HepG2 (cell line): Measurements from ENCODE around the gene ARFGEF3.

Experiments used
- MNT ChIP-seq: fragments of 450-650 bp; IDR thresholded peaks from 2 replicates; pipeline ENCODE4 v1.6.1; 2016
- PTBP1 ChIP-seq: fragments of 200-400 bp; formaldehyde crosslinking; IDR thresholded peaks from 2 replicates; pipeline ENCODE4 v1.6.1; 2018; ENCODE audit warnings: low read length, low read depth; ENCODE audit not compliant: poor library complexity, severe bottlenecking
- SP2 ChIP-seq: sonication (generic); formaldehyde crosslinking; IDR thresholded peaks from 2 replicates; pipeline ENCODE4 v1.5.1; 2020; ENCODE audit warnings: mild to moderate bottlenecking, missing genetic modification reagents
- ZNF251 ChIP-seq: sonication (generic); formaldehyde crosslinking; IDR thresholded peaks from 2 replicates; pipeline ENCODE4 v1.9.0; 2021; ENCODE audit warnings: mild to moderate bottlenecking, missing genetic modification reagents
- TF ChIP-seq, protein P1 (sequence below): sonication (generic); formaldehyde crosslinking; IDR thresholded peaks from 2 replicates; pipeline ENCODE4 v1.4.0; 2020; ENCODE audit warnings: missing genetic modification reagents, mild to moderate bottlenecking, borderline replicate concordance
- TF ChIP-seq, protein P2 (sequence below): IDR thresholded peaks from 2 replicates; pipeline ENCODE4 v1.6.1; 2016; ENCODE audit warnings: missing compliant biosample characterization, missing genetic modification reagents, borderline replicate concordance

DNA sequence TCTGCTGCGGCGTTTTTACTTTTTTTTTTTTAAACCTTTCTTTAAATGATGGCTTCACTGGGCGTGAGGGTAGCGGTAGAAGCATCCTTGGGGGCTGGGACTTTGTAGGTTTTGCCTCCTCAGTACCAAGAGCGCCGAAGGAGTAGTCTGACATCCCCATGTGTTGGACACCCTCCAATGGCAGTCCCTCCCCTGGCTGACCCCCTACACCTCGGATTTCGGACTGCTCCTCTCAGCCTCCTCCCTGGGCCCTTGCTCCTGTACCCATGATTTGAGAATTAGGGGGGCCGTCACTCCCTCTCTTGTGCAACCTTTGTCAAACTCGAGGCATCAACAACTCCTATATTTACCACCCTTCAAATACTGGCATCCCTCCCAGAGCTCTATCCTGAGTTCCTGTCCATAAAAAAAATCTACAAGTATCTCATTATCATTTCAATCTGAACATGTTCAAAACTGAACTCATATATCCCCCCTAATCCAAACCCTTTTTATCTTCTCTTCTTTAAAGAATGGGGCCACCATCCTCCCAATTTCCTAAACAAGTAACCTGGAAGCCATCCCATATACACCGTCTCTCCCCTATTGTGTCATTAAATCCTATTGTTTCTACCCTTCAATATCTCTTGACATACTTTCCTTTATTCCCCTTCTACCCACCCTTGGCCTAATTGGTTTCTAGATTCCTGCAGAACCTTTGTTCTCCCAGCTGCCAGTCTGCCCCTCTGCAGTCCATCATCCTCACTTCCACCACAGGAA is 1.2 kb upstream of the ARFGEF3 start:
- TF ChIP-seq ZNF251 (no peak), SP2 (CRISPR knock-in tag) (no peak), PTBP1 (no peak), MNT (no peak)
- TF ChIP-seq, protein P1, sequence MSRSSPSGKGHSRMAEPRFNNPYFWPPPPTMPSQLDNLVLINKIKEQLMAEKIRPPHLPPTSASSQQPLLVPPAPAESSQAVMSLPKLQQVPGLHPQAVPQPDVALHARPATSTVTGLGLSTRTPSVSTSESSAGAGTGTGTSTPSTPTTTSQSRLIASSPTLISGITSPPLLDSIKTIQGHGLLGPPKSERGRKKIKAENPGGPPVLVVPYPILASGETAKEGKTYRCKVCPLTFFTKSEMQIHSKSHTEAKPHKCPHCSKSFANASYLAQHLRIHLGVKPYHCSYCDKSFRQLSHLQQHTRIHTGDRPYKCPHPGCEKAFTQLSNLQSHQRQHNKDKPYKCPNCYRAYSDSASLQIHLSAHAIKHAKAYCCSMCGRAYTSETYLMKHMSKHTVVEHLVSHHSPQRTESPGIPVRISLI = no peak
- TF ChIP-seq, protein P2, sequence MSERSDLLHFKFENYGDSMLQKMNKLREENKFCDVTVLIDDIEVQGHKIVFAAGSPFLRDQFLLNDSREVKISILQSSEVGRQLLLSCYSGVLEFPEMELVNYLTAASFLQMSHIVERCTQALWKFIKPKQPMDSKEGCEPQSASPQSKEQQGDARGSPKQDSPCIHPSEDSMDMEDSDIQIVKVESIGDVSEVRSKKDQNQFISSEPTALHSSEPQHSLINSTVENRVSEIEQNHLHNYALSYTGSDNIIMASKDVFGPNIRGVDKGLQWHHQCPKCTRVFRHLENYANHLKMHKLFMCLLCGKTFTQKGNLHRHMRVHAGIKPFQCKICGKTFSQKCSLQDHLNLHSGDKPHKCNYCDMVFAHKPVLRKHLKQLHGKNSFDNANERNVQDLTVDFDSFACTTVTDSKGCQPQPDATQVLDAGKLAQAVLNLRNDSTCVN = no peak
